ENCODE results near the gene TAC3. TPM values are rescaled to one million over a fixed set of nuclear protein-coding genes. Genes with fewer than 3 reads are reported as not detected.

TAC3 gene
- total RNA-seq (2022; extraction: Qiagen RNA extraction) = 0.11 to 0.20 TPM (median 0.13 TPM) in 3 of 5 replicates, not detected in the others

GRCh38 chr12:57016348-57016747 lies at the start of gene TAC3:
Gene TAC3, minus strand, starts transcription at chr12:57016529. Its CDS starts 732 bp downstream, at chr12:57015797.

GRCh38 chr12:57049890-57050289 lies 33.6 kb upstream of the TAC3 start, which contains the start of gene MYO1A:
Gene MYO1A, minus strand, starts transcription at chr12:57050129. Its CDS starts 1,806 bp downstream, at chr12:57048323.

GRCh38 chr12:57005980-57006808 lies 10.1 kb downstream of the TAC3 start, which contains the start of gene ZBTB39:
Gene ZBTB39, minus strand, starts transcription at chr12:57006546. Its CDS starts 1,629 bp downstream, at chr12:57004917.

Other genes with a start within 250 kb of the TAC3 start
- not detected in 5 replicates for gene SDR9C7, start 82.1 kb downstream of the TAC3 start, total RNA-seq (2022; extraction: Qiagen RNA extraction)
- 0.05 to 0.18 TPM (median 0.10 TPM) in 5 replicates for gene RDH16, start 58.9 kb downstream of the TAC3 start, total RNA-seq (2022; extraction: Qiagen RNA extraction)
- 4.0 to 6.0 TPM (median 5.1 TPM) in 5 replicates for gene ZBTB39, start 10.0 kb downstream of the TAC3 start, total RNA-seq (2022; extraction: Qiagen RNA extraction)
- gene MYO1A, start 33.6 kb upstream of the TAC3 start, total RNA-seq (2022; extraction: Qiagen RNA extraction) = 0.09 to 0.41 TPM (median 0.22 TPM) in 5 replicates
- gene NEMP1, start 62.3 kb upstream of the TAC3 start, total RNA-seq (2022; extraction: Qiagen RNA extraction) = 14.5 to 17.2 TPM (median 17.0 TPM) in 5 replicates
- 12.4 to 21.4 TPM (median 19.1 TPM) in 5 replicates for gene NAB2, start 72.6 kb upstream of the TAC3 start, total RNA-seq (2022; extraction: Qiagen RNA extraction)
- gene STAT6, start 94.8 kb upstream of the TAC3 start, total RNA-seq (2022; extraction: Qiagen RNA extraction) = 42.7 to 55.1 TPM (median 54.2 TPM) in 5 replicates
- 15.9 to 22.7 TPM (median 18.3 TPM) in 5 replicates for gene LRP1, start 112.0 kb upstream of the TAC3 start, total RNA-seq (2022; extraction: Qiagen RNA extraction)
- not detected in 5 replicates for gene LRP1-AS, start 131.1 kb upstream of the TAC3 start, total RNA-seq (2022; extraction: Qiagen RNA extraction)
- gene NXPH4, start 200.3 kb upstream of the TAC3 start, total RNA-seq (2022; extraction: Qiagen RNA extraction) = 4.1 to 6.2 TPM (median 5.4 TPM) in 5 replicates
- gene SHMT2, start 213.2 kb upstream of the TAC3 start, total RNA-seq (2022; extraction: Qiagen RNA extraction) = 123 to 141 TPM (median 136 TPM) in 5 replicates
- gene STAC3, start 234.7 kb upstream of the TAC3 start, total RNA-seq (2022; extraction: Qiagen RNA extraction) = 0.33 to 0.47 TPM (median 0.42 TPM) in 5 replicates